ENCODE measurements around the gene TP53BP2.

- TF ChIP-seq CTCF (IDR thresholded peaks at IDR 0.05; ENCODE audit: insufficient read depth, low read depth, low read length) (no peak), EZH2 (IDR thresholded peaks at IDR 0.05; ENCODE audit: insufficient read depth, low read length) (no peak)
Measured at GRCh38 chr1:223770621-223771315, 75.0 kb downstream of the TP53BP2 start.

Measured in astrocyte (in vitro differentiated cells and primary cell).